DLD1 (cell line): ENCODE results near the gene PPP4R3C.
"Not testable (repeated sequence)": the region's sequence is repeated elsewhere in the genome, so short reads cannot be mapped to it uniquely, and the experiment has no call there.

ENCODE experiments used
- in situ Hi-C: cut with HindIII; loops from 2 replicates; pipeline ENCODE4 v1.10.0; 2017; ENCODE audit warnings: low sequenced_read_pairs

Gene PPP4R3C

DNA sequence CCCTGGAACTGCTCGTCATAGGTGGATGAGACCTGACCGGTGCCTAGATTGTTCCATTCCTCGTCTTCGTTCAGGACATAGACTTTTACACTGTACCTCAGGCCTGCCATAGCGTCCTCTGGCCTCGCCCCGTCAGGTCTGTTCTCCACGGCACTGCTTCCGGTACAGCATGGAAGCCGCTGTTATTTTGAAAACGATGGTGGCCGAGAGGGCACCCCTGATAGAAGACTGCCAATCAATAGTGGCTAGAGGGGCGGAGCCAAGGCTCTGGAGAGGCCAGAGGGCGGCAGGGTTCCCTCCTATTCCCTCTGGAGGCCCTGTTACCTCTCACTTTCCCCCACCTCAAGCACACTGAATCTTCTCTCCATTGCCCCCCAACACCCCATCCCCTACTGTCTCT lies at the start of gene PPP4R3C:
PPP4R3C (minus strand) TSS at position 155 of the 400 bp plus-strand sequence; CDS start at position 110, 45 bp downstream.
- in situ Hi-C loops: no loop called here

GRCh38 chrX:27491397-27491796 lies 28.3 kb upstream of the PPP4R3C start:
- in situ Hi-C loops: no loop called here

- in situ Hi-C loops: no loop called here
These were observed 2.9 kb upstream of the PPP4R3C start for GRCh38 chrX:27466051-27466450.

- in situ Hi-C loops: no loop called here
These were observed 1.9 kb upstream of the PPP4R3C start for GRCh38 chrX:27465036-27465435.

DNA sequence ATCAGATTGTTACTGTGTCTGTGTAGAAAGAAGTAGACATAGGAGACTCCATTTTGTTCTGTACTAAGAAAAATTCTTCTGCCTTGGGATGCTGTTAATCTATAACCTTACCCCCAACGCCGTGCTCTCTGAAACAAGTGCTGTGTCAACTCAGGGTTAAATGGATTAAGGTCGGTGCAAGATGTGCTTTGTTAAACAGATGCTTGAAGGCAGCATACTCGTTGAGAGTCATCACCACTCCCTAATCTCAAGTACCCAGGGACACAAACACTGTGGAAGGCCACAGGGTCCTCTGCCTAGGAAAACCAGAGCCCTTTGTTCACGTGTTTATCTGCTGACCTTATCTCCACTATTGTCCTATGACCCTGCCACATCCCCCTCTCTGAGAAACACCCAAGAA lies 4.0 kb downstream of the PPP4R3C start:
- in situ Hi-C loops: not testable (repeated sequence)

- in situ Hi-C loops: not testable (repeated sequence)
These were observed 4.6 kb downstream of the PPP4R3C start for GRCh38 chrX:27458544-27458943.

- in situ Hi-C loops: no loop called here
These were observed 11.8 kb downstream of the PPP4R3C start for GRCh38 chrX:27451324-27451723.

GRCh38 chrX:27446423-27446822 lies 16.7 kb downstream of the PPP4R3C start:
- in situ Hi-C loops: no loop called here

GRCh38 chrX:27445438-27445837 lies 17.7 kb downstream of the PPP4R3C start:
- in situ Hi-C loops: no loop called here

GRCh38 chrX:27444093-27444908 lies 18.8 kb downstream of the PPP4R3C start:
- in situ Hi-C loops: no loop called here

DNA sequence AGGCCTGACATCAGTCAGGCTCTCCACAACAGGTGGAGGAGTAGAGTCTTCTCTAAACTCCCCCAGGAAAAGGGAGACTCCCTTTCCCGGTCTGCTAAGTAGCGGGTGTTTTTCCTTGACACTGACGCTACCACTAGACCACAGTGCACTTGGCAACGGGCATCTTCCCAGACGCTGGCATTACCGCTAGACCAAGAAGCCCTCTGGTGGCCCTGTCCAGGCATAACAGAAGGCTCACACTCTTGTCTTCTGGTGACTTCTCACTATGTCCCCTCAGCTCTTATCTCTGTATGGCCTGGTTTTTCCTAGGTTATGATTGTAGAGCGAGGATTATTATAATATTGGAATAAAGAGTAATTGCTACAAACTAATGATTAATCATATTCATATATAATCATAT lies 20.7 kb downstream of the PPP4R3C start:
- in situ Hi-C loops: not testable (repeated sequence)

GRCh38 chrX:27439771-27440170 lies 23.4 kb downstream of the PPP4R3C start:
- in situ Hi-C loops: no loop called here

GRCh38 chrX:27438937-27439336 lies 24.2 kb downstream of the PPP4R3C start:
- in situ Hi-C loops: no loop called here

- in situ Hi-C loops: no loop called here
These were observed 28.1 kb downstream of the PPP4R3C start for GRCh38 chrX:27435031-27435430.
